Glomerular visceral epithelial cell (primary cell): Measurements from ENCODE around the gene IL1R2.
A peak's percentile ranks its signal among the peaks of the same experiment; 100 is the strongest.

ENCODE experiments used
- DNase-seq: peaks from one replicate; pipeline ENCODE4 v3.0.0-alpha.2; 2016; ENCODE audit errors: extremely low spot score

IL1R2 gene

GRCh38 chr2:101991721-101992145 is at the start of gene IL1R2:
IL1R2 (plus strand) TSS chr2:101991960; CDS start chr2:102008576, 16,616 bp downstream.
- DNase-seq: no peak

GRCh38 chr2:101942851-101943250 is 48.9 kb upstream of the IL1R2 start:
- DNase-seq: no peak

GRCh38 chr2:101946372-101947039 is 45.3 kb upstream of the IL1R2 start:
- DNase-seq: no peak

- DNase-seq: no peak
These were observed 44.4 kb upstream of the IL1R2 start for GRCh38 chr2:101947374-101947773.

- DNase-seq: no peak
These were observed 43.1 kb upstream of the IL1R2 start for GRCh38 chr2:101948625-101949155.

GRCh38 chr2:101949304-101949703 is 42.5 kb upstream of the IL1R2 start:
- no peak for DNase-seq

- DNase-seq: no peak
These were observed 40.5 kb upstream of the IL1R2 start for GRCh38 chr2:101951296-101951695.

- DNase-seq: no peak
These were observed 39.2 kb upstream of the IL1R2 start for GRCh38 chr2:101952551-101952950.

GRCh38 chr2:101956465-101957438 is 35.0 kb upstream of the IL1R2 start:
- no peak for DNase-seq

GRCh38 chr2:101958061-101958460 is 33.7 kb upstream of the IL1R2 start:
- DNase-seq: no peak

GRCh38 chr2:101960819-101961337 is 30.9 kb upstream of the IL1R2 start:
- no peak for DNase-seq

GRCh38 chr2:101961338-101962191 is 30.2 kb upstream of the IL1R2 start:
- DNase-seq: no peak

- no peak for DNase-seq
These were observed 29.5 kb upstream of the IL1R2 start for GRCh38 chr2:101962309-101962708.

GRCh38 chr2:101963198-101963597 is 28.6 kb upstream of the IL1R2 start:
- no peak for DNase-seq

GRCh38 chr2:101967826-101968513 is 23.8 kb upstream of the IL1R2 start:
- no peak for DNase-seq

- DNase-seq: no peak
These were observed 22.0 kb upstream of the IL1R2 start for GRCh38 chr2:101969723-101970122.

GRCh38 chr2:101970901-101971300 is 20.9 kb upstream of the IL1R2 start:
- no peak for DNase-seq

GRCh38 chr2:101971836-101972235 is 19.9 kb upstream of the IL1R2 start:
- DNase-seq: no peak

GRCh38 chr2:101972621-101973434 is 18.9 kb upstream of the IL1R2 start:
- peak; percentile 24 for DNase-seq

- DNase-seq: no peak
These were observed 17.1 kb upstream of the IL1R2 start for GRCh38 chr2:101974663-101975062.
